Epidermal melanocyte (primary cell): ENCODE measurements around the gene MEGF10.
"Not testable (repeated sequence)": the region's sequence is repeated elsewhere in the genome, so short reads cannot be mapped to it uniquely, and the experiment has no call there.

Experiments
- DNase-seq: peaks from one replicate; pipeline ENCODE4 v3.0.0; 2011; ENCODE audit warnings: low spot score; ENCODE audit not compliant: insufficient read length

MEGF10 gene

GRCh38 chr5:127297348-127298035, 6.9 kb downstream of the MEGF10 start:
- DNase-seq = no peak

DNA sequence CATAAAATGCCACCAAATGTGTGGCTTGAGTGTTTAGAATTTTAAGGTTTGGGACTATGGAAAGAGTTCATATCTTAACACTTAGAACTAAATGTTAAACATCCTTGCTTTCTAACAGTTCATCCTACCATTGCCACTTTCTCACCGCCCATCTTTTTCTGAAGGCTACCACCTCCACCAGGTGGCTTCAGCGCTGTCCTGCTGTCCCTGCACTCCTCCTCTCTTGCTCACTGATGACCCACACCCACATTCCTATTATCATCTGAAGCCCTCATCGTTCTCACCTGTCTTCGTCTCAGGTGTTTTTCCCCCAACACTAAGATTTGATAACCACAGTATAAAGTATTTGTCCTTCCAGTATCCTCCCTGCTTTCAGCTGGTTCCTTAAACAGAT, 7.4 kb downstream of the MEGF10 start:
- no peak for DNase-seq

DNA sequence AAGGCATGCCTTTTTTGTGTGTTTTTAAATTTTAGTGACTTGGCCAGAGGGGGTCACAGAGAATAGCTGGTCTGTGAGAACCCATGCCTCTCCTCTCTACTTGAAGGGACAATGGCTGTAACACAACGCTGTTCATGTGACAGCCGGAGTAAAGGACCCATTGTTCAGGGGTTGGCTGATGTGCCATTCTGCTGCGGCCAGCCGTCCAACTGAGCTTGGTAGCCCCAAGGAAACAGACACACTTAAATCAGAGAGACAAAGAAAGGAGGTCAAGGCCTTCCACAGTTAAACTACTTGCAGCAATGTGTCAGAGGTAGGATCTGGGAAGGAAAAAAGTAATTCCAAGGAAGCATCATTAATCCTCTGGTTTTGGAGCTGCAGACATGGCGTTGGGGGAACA, 8.1 kb downstream of the MEGF10 start:
- DNase-seq = no peak

- no peak for DNase-seq
These were observed 9.1 kb downstream of the MEGF10 start for GRCh38 chr5:127299678-127300077.

DNA sequence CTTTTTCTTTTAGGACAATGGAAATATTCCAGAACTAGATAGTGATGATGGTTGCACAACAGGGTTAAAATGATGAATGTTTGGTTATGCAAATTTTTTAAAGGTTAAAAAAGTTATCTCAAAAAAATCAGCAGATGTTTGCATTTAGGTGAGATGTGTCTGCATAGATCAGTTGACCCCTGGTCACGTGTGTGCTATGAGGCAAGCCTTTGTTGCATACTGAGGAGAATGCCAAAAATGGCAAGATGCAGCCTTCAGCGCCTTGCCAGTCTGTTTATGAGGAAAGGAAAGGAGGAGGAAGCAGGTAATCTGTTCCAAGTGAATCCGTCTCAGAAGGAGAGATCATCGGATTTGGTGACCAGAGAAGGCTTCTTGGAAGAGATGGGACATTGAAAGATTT, 11.9 kb downstream of the MEGF10 start:
- no peak for DNase-seq

DNA sequence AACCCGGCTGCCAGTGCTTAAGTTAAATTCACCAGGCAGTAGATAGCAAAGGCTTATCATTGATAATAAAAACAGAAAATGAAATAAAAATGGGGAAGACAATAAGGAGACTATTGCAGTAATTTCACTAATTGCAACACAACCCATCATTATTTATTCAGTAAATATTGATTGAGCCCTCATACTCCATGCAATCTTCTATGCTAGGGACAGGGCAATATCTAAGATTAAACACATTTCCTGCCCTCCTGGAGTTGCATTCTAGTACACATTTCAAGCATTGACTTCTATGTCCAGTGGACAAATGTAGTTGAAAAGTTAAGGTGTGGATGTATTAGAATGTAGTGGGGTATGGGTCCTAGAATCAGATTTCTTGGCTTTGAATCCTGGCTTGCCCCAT, 12.8 kb downstream of the MEGF10 start:
- no peak for DNase-seq

DNA sequence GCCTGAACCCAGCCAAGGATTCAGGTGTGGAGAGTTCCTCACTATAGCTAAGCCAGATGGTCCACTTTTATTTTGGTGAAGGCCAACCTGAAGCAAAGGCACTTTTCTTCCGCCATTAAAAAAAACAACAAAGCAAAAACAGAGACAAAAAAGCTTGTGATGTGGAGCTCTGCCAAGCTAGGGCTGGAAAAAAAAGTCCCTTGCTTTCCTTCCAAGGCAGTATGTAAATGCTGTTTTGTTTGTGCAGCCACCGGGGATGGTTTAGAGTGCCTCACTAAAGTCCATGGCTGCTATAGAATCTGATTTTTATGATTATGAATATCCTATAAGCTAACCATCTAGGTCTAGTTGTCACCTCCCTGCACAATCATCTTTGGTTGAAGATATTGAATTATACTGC, 14.9 kb downstream of the MEGF10 start:
- DNase-seq = no peak

DNA sequence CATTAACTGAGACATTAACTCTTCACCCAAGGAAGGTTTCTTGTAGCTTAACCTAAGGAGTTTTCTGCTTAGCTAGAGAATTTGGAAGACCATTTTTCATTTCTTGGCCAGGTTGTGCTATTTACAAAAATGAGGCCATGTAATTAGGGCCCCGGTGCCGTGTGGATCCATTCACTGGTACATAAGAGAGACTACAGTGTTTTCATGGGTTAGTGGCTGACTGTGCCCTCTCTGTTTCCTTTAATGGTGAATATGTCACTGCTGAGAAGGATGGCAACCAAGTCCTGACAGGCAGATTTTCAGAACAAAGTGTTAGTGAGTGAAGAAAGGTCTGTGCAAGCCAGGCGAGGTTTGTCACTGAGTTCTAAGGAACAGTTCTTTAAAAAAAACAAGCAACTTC, 15.4 kb downstream of the MEGF10 start:
- no peak for DNase-seq

- DNase-seq = no peak
These were observed 16.1 kb downstream of the MEGF10 start for GRCh38 chr5:127306647-127307046.

DNA sequence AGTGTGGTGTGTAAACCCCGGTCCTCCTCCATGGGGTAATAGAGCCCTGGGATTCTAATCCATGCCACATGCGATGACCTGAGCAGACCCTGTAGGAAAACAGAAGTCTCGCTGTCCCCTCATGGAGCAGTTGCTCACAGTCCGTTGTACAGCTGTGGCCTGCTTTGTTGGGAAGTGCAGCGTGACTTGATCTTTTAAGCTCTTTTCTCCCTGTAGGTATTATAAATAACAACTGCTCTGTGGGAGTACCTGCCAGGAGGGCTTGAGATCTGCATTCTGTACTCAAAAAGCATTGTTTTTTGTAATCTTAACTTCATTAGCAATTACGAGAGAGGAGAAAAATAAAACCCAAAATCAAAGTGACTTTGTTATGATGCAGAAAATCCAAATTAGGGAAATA, 17.3 kb downstream of the MEGF10 start:
- DNase-seq = no peak

DNA sequence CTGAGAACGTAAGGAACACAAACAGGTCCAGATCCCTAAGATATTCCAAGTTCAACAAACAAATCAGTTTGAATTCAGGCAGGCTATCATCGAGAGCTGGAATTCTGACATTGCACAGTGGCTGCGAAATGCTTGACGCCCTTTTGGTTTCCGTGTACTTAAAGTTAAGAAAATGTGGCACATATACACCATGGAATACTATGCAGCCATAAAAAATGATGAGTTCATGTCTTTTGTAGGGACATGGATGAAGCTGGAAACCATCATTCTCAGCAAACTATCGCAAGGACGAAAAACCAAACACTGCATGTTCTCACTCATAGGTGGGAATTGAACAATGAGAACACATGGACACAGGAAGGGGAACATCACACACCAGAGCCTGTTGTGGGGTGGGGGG, 17.7 kb downstream of the MEGF10 start:
- DNase-seq = not testable (repeated sequence)

- DNase-seq = no peak
These were observed 18.3 kb downstream of the MEGF10 start for GRCh38 chr5:127308945-127309344.

- no peak for DNase-seq
These were observed 20.8 kb downstream of the MEGF10 start for GRCh38 chr5:127311349-127311748.

GRCh38 chr5:127311781-127312525, 21.4 kb downstream of the MEGF10 start:
- DNase-seq = no peak

DNA sequence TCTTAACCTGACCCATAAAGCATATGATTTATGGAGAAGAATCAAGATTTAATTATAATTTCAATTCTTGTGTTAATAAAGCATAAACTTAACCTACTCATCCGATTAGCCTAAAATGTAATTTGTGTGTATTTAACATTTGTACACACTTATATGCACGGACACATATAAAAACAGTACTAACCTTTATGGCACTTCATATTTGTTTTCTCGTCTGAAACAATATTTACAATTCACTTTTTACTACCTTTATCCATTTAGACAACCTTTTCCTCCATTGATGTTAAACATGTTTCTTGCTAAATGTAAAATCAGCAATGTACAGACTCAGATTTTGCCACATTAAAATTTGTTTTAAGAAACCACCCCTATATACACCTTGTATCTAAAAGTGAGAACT, 22.8 kb downstream of the MEGF10 start:
- DNase-seq = no peak

DNA sequence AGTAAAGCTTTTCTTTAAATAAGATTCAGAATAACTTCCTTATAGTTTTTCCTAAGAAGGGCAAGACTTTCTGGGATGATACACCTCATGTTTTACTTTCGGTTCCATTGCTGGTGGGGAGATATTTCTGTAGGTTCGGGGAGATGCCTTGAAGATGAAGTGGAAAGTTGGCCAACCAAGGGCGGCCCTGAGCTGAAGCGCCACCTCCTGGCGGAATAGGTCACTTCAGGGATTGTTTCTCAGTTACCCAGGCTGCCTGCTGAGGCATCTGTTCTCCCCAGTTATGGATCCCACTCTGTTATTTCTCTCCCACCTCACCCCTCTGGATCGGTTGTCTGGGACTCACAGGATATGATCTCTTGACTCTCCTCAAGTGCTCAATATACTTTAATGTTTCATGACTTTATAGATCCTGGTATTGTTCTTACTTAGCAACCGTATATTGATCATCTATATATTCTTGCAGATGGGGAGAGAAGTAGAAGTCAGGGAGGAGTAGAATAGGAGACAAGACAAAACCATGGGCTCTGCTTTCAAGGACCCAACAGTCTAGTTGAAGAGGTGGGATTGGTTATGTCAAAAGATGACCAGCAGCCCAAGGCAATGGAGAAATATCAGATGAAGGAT, 23.4 kb downstream of the MEGF10 start:
- no peak for DNase-seq

GRCh38 chr5:127316011-127316410, 25.4 kb downstream of the MEGF10 start:
- no peak for DNase-seq

DNA sequence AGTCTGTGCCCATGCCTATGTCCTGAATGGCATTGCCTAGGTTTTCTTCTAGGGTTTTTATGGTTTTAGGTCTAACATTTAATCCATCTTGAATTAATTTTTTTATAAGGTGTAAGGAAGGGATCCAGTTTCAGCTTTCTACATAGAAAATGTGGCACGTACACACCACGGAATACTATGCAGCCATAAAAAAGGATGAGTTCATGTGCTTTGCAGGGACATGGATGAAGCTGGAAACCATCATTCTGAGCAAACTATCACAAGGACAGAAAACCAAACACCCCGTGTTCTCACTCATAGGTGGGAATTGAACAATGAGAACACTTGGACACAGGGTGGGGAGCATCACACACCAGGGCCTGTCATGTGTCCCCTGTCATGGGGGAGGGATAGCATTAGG, 26.8 kb downstream of the MEGF10 start:
- not testable (repeated sequence) for DNase-seq

DNA sequence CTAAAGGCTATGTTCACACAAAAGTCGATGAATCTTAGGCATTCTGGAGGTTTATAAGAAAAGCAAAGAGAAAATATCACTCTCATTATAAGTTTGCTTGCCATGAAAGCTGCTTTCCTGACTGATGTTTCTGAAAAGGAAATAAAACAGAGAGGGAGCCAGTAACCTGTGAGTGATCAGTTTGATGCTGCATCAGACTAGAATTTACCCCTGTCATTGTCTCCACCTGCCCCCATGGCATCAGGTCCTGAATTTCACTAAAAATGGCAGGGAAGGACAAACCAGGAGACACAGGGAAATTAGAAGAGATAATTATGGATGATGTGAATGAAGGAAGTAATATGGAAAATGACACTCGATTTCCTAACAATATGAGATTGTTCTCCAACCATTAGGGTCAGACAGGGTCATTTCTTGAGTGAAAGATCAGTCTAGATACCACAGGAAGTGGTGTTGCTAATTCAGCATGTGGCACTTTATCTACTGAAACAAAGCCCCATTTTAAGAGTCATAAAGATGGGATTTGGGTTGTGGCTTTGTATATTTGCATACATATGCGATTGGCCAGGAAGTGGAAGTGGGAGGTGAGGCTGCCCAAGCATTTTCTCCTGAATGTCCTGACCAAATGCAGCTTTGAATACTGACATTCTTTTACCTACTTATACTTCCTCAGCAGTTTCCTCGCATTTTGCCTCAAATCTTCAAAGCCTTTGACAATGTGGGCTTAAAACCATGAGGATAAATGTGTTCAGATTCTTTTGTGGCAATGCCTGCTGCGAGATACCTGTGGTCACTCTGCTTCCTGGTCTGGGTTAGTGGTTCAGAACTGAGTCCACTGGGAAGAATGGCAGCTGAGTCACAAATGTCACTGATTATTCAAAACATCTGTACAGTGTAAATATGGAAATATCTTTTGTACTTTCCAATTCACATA, 29.7 kb downstream of the MEGF10 start:
- DNase-seq = no peak

DNA sequence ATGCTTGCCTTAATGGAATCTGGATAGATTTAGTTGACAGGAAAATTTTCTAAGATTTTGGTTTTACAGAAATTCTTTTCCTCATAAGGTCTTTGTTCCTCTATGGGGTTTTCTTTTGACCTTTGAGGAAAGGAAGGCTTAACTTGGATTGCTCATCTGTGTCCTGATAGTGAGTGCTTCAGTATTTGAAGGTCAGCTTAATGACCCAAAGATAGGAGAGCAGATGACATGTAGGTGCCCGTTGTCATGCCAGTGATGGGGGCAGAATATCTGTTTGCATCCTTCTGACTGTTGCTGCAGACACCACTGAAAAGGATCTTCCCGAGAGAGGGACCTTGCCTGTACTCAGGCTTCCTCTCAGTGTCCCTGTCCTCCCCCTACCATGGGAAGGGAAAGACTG, 30.9 kb downstream of the MEGF10 start:
- DNase-seq = no peak

- no peak for DNase-seq
These were observed 31.8 kb downstream of the MEGF10 start for GRCh38 chr5:127322403-127322802.

- no peak for DNase-seq
These were observed 34.2 kb downstream of the MEGF10 start for GRCh38 chr5:127324756-127325155.
